Esophagus muscularis mucosa (tissue), 3 donors: ENCODE data around the gene STAP2.

ENCODE experiments used
- CTCF ChIP-seq, 3 experiments: fragments of 200-600 bp in 2 of 3; fragments of 450-650 bp in 1 of 3; sonication (generic) in 2 of 3; IDR thresholded peaks; one replicate each; pipeline ENCODE4 v1.5.1; 2017 to 2019; ENCODE audit warnings: antibody characterized with exemption in 3 of 3, mild to moderate bottlenecking in 2 of 3, moderate library complexity in 1 of 3
- POLR2A ChIP-seq: fragments of 450-650 bp; IDR thresholded peaks from one replicate; pipeline ENCODE4 v1.6.1; 2017; ENCODE audit warnings: antibody characterized with exemption, moderate library complexity, mild to moderate bottlenecking, low read depth
- POLR2AphosphoS5 ChIP-seq, 2 donors: sonication (generic); formaldehyde crosslinking; IDR thresholded peaks; one replicate each; pipeline ENCODE4 v1.6.1; 2017; ENCODE audit warnings: antibody characterized with exemption in 2 of 2

GRCh38 chr19:4358709-4359626, 20.3 kb upstream of the STAP2 start:
- no peak for TF ChIP-seq CTCF (IDR thresholded peaks at IDR 0.05)
- no peak for TF ChIP-seq POLR2AphosphoS5 (IDR thresholded peaks at IDR 0.05)
- no peak for TF ChIP-seq POLR2A
